SK-N-MC (cell line): ENCODE results near the gene THYN1.

ENCODE experiments used
- EZH2 ChIP-seq: fragments of 200-600 bp; sonication (generic); IDR thresholded peaks from one replicate; pipeline ENCODE4 v1.6.1; 2017; ENCODE audit warnings: antibody characterized with exemption
- POLR2AphosphoS5 ChIP-seq: IDR thresholded peaks from 2 replicates; pipeline ENCODE4 v1.6.1; 2012; ENCODE audit warnings: mild to moderate bottlenecking, low read depth, low read length, borderline replicate concordance

- TF ChIP-seq POLR2AphosphoS5: no peak
- no peak for TF ChIP-seq EZH2
Measured at GRCh38 chr11:134224710-134225664, 28.2 kb downstream of the THYN1 start.
